ENCODE data around the gene C3orf22. TPM values are rescaled to one million over a fixed set of nuclear protein-coding genes. Genes with fewer than 3 reads are reported as not detected.

The C3orf22 gene
- total RNA-seq, 2 experiments from 2014 or later: not detected

DNA sequence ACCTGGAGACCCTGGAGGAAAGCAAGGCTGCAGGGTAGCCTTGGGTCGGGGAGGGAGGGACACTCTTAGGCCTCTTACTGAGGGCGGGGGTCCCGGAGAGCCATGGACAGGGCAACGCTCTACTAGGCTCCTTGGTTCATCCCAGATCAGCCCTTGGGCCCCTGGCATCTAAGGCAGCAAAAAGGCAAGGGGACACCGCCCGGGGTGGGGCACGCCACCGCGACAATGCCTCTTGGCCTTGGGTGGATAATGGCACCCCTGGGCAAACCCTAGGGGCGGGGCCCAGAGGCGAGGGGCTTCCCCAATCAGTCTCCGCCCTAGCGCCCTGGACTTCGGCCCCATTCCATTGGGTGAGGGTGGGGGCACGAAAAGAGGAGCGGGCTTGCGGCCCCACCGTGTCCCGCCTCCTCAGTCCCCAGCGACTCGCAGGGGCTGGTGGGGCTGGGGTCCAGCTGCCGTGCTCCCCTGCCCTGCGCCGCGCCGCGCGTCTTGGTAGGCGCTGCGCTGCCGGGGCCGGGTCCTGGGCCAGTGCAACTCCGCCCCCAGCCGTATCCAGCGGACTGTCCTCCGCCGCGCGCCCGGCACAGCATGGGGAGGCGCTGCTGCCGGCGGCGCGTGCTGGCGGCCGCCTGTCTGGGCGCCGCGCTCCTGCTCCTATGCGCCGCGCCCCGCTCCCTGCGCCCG is 34.8 kb downstream of the C3orf22 start, which contains the start of gene CHST13:
Gene CHST13, plus strand, starts transcription at position 411 of the 684 bp plus-strand sequence. Its CDS starts 178 bp downstream, at position 589.
- Histone ChIP-seq H3K4me1 (ENCODE audit: insufficient read depth, low read length) (peaks cover 5% of the 10 kb centered on the region), H3K36me3 (ENCODE audit: insufficient read depth, low read length) (no peaks in the 10 kb centered on the region), H3K27me3 (ENCODE audit: control insufficient read depth in 1 of 2, insufficient read depth in 2 of 2, low read length in 2 of 2) (peaks cover 12 to 14% of the 10 kb centered on the region in 2 experiments), H3K4me3 (ENCODE audit: low read length) (no peak within 1 kb of the TSS), H3K27ac (ENCODE audit: low read depth in 1 of 2, low read length in 2 of 2) (no peak within 1 kb of the TSS), H3K9me3 (ENCODE audit: control insufficient read depth in 1 of 2, insufficient read depth in 1 of 2, low read length in 2 of 2) (peaks cover 0 to 8% of the 10 kb centered on the region in 2 experiments)
- H3K4me1 Mint-ChIP-seq (ENCODE audit: low read depth): no peaks in the 10 kb centered on the region
- DNase-seq (peak in 1 of 14 experiments; percentile 34), ATAC-seq (ENCODE audit: poor library complexity) (no peak)
- no peaks in the 10 kb centered on the region for H3K9me3 Mint-ChIP-seq
- intact Hi-C loops (cut with DNase I, micrococcal nuclease): loop anchor here (2.0 to 5.0 kb wide), 2 partner anchors 931 to 1023 kb away; no protein-coding TSS in a partner anchor
- H3K27me3 Mint-ChIP-seq: peaks cover 19% of the 10 kb centered on the region
- CTCF ChIA-PET: no interaction called here
- no peaks in the 10 kb centered on the region for H3K36me3 Mint-ChIP-seq (ENCODE audit: low read depth)
- POLR2A ChIA-PET: no interaction called here
- H3K27ac Mint-ChIP-seq: no peak within 1 kb of the TSS
- H3K4me3 Mint-ChIP-seq: no peak within 1 kb of the TSS
- TF ChIP-seq CTCF (IDR thresholded peaks at IDR 0.05): no peak

- intact Hi-C loops (cut with DNase I, micrococcal nuclease): loop anchor here (1.0 to 5.0 kb wide), 3 partner anchors 932 to 1025 kb away; no protein-coding TSS in a partner anchor
Measured at GRCh38 chr3:126522363-126522788, 36.4 kb downstream of the C3orf22 start.

More at GRCh38 chr3:126522363-126522788, 36.4 kb downstream of the C3orf22 start:
- H3K4me1 ChIP-seq (ENCODE audit: insufficient read depth, low read length): peaks cover 5% of the 10 kb centered on the region
- ATAC-seq (ENCODE audit: poor library complexity) (no peak), DNase-seq (peak; percentile 12 to 60 (median 26))
- Mint-ChIP-seq H3K27ac (no peak overlapping the region), H3K36me3 (ENCODE audit: low read depth) (no peaks in the 10 kb centered on the region), H3K9me3 (no peaks in the 10 kb centered on the region), H3K4me3 (no peak overlapping the region), H3K27me3 (peaks cover 19% of the 10 kb centered on the region), H3K4me1 (ENCODE audit: low read depth) (no peaks in the 10 kb centered on the region)
- peaks cover 0 to 8% of the 10 kb centered on the region in 2 experiments for H3K9me3 ChIP-seq (ENCODE audit: control insufficient read depth in 1 of 2, insufficient read depth in 1 of 2, low read length in 2 of 2)
- TF ChIP-seq CTCF (IDR thresholded peaks at IDR 0.05): peak; percentile 91
- POLR2A ChIA-PET: no interaction called here
- peaks cover 12 to 17% of the 10 kb centered on the region in 2 experiments for H3K27me3 ChIP-seq (ENCODE audit: control insufficient read depth in 1 of 2, insufficient read depth in 2 of 2, low read length in 2 of 2)
- H3K36me3 ChIP-seq (ENCODE audit: insufficient read depth, low read length): no peaks in the 10 kb centered on the region
- H3K4me3 ChIP-seq (ENCODE audit: low read length): no peak overlapping the region
- H3K27ac ChIP-seq (ENCODE audit: low read depth in 1 of 2, low read length in 2 of 2): no peak overlapping the region
- CTCF ChIA-PET: interaction anchor here (1.1 to 1.3 kb wide), 3 partner anchors 11 to 1022 kb away, joined by 3 to 4 read pairs (median 3); no protein-coding TSS in a partner anchor

Measured in CD4-positive, alpha-beta T cell (primary cell).